Measurements from ENCODE around the gene FGFR3.

DNA sequence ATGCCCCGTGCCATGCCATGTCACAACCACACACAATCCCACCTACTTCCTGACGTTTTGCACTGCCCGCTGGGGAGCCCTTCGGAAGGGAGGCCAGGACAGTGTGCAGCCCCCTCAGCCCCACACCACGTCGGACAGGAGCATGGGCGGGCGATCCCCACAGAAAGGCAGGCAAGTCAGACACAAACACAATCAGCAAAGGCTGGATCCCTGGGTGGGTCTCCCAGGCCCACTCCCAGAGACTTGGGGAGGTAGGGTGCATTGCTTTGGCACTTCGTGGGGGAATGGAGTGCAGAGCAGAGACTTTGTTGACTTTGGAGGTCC, 48.8 kb downstream of the FGFR3 start:
- no peak for TF ChIP-seq TAF1 (IDR thresholded peaks at IDR 0.05; ENCODE audit: low read depth, low read length)
- no peak for TF ChIP-seq POLR2A (IDR thresholded peaks at IDR 0.05; ENCODE audit: low read depth, low read length)
